SK-N-SH (cell line): ENCODE results near the gene EGFLAM. TPM values are rescaled to one million over a fixed set of nuclear protein-coding genes. Genes with fewer than 3 reads are reported as not detected.

Experiments
- CTCF ChIA-PET: fragments of 300-600, 350-600 bp; formaldehyde crosslinking; extraction: SDS; loops from one replicate; lab custom pipeline; 2021; lab: Yijun Ruan, JAX
- POLR2A ChIA-PET: fragments of 350-600 bp; sonication (Branson Sonifier 250); formaldehyde crosslinking; extraction: SDS; loops from one replicate; lab custom pipeline; 2020; ENCODE audit warnings: antibody characterized with exemption, inconsistent platforms; lab: Yijun Ruan, JAX
- DNase-seq: peaks from one replicate; pipeline ENCODE4 v3.0.0; 2012
- H2AFZ ChIP-seq: fragments of 200-600 bp; sonication (generic); 2 replicates; pipeline ENCODE4 v1.8.1; 2016; ENCODE audit warnings: antibody characterized with exemption, mild to moderate bottlenecking, low read depth
- H3F3A ChIP-seq: fragments of 200-600 bp; sonication (generic); replicated peaks from 2 replicates; pipeline ENCODE3; 2016; ENCODE audit warnings: antibody characterized with exemption, mild to moderate bottlenecking; ENCODE audit not compliant: insufficient read depth
- H3K27ac ChIP-seq, 2 experiments: fragments of 200-500 bp in 1 of 2; fragments of 200-600 bp in 1 of 2; sonication (Bioruptor generic) in 1 of 2; sonication (generic), shearing (Covaris generic) in 1 of 2; 2 replicates each; pipeline versions ENCODE4 v1.5.1 to v1.6.1; 2014 to 2016; ENCODE audit warnings: low read depth in 2 of 2, inconsistent platforms in 1 of 2, low read length in 1 of 2, mild to moderate bottlenecking in 1 of 2, mixed read lengths in 1 of 2
- H3K27me3 ChIP-seq: fragments of 200-600 bp; sonication (generic), shearing (Covaris generic); 2 replicates; pipeline ENCODE4 v1.6.1; 2016; ENCODE audit warnings: mixed run types; ENCODE audit not compliant: insufficient read depth
- H3K36me3 ChIP-seq, 2 experiments: fragments of 200-500 bp in 1 of 2; fragments of 200-600 bp in 1 of 2; sonication (Bioruptor generic) in 1 of 2; sonication (generic) in 1 of 2; replicated peaks in 1 of 2; 2 replicates each; pipeline versions ENCODE3 to v1.5.1; 2014 to 2016; ENCODE audit warnings: low read length in 1 of 2, mild to moderate bottlenecking in 1 of 2; ENCODE audit not compliant: insufficient read depth in 2 of 2, control insufficient read depth in 1 of 2
- H3K4me1 ChIP-seq, 2 experiments: fragments of 200-500 bp in 1 of 2; fragments of 200-600 bp in 1 of 2; sonication (Bioruptor generic) in 1 of 2; sonication (generic), shearing (Covaris generic) in 1 of 2; 2 replicates each; pipeline versions ENCODE4 v1.5.1 to v1.6.1; 2014 to 2016; ENCODE audit warnings: low read depth in 1 of 2, low read length in 1 of 2, mixed run types in 1 of 2; ENCODE audit not compliant: insufficient read depth in 2 of 2, control insufficient read depth in 1 of 2
- H3K4me2 ChIP-seq: fragments of 200-600 bp; sonication (generic), shearing (Covaris generic); 2 replicates; pipeline ENCODE4 v1.6.1; 2017; ENCODE audit warnings: mixed run types
- H3K4me3 ChIP-seq, 2 experiments: fragments of 200-500 bp in 1 of 2; fragments of 200-600 bp in 1 of 2; sonication (Bioruptor generic) in 1 of 2; sonication (generic), shearing (Covaris generic) in 1 of 2; 2 replicates each; pipeline versions ENCODE4 v1.5.1 to v1.8.1; 2014 to 2016; ENCODE audit warnings: low read depth in 2 of 2, inconsistent platforms in 1 of 2, low read length in 1 of 2, mild to moderate bottlenecking in 1 of 2, mixed read lengths in 1 of 2, moderate library complexity in 1 of 2
- H3K79me2 ChIP-seq: fragments of 200-600 bp; sonication (generic); 2 replicates; pipeline ENCODE4 v1.8.1; 2017; ENCODE audit warnings: mild to moderate bottlenecking; ENCODE audit not compliant: insufficient read depth
- H3K9ac ChIP-seq: fragments of 200-600 bp; sonication (generic); 2 replicates; pipeline ENCODE4 v1.6.1; 2017; ENCODE audit warnings: mixed run types
- H3K9me2 ChIP-seq: fragments of 200-600 bp; sonication (generic); 2 replicates; pipeline ENCODE4 v1.6.1; 2017; ENCODE audit warnings: mixed run types
- H3K9me3 ChIP-seq: fragments of 200-600 bp; sonication (generic); 2 replicates; pipeline ENCODE4 v1.6.1; 2017; ENCODE audit warnings: mixed run types, mild to moderate bottlenecking, moderate library complexity
- H4K20me1 ChIP-seq: fragments of 200-600 bp; sonication (generic); 2 replicates; pipeline ENCODE4 v1.6.1; 2017; ENCODE audit warnings: mild to moderate bottlenecking, mixed run types; ENCODE audit not compliant: insufficient read depth
- CHD2 ChIP-seq: fragments of 150-350 bp; IDR thresholded peaks from 2 replicates; pipeline ENCODE4 v1.6.1; 2018; ENCODE audit warnings: low read length; ENCODE audit not compliant: partially characterized antibody
- ELF1 ChIP-seq: IDR thresholded peaks from 2 replicates; pipeline ENCODE4 v1.4.0; 2012
- EP300 ChIP-seq, 2 experiments: IDR thresholded peaks; 2 replicates each; pipeline versions ENCODE4 v1.4.0 to v1.6.1; 2012; ENCODE audit warnings: borderline replicate concordance in 1 of 2, low read depth in 1 of 2, low read length in 1 of 2
- EZH2phosphoT487 ChIP-seq: fragments of 200-600 bp; sonication (generic); IDR thresholded peaks from 2 replicates; pipeline ENCODE4 v1.6.1; 2017; ENCODE audit warnings: low read depth, mixed run types, mild to moderate bottlenecking, antibody characterized with exemption, moderate library complexity, borderline replicate concordance
- FOSL2 ChIP-seq: IDR thresholded peaks from 2 replicates; pipeline ENCODE4 v1.4.0; 2012; ENCODE audit warnings: low read depth, mild to moderate bottlenecking, moderate library complexity, borderline replicate concordance
- FOXJ3 ChIP-seq: sonication (generic); formaldehyde crosslinking; IDR thresholded peaks from 2 replicates; pipeline ENCODE4 v1.5.1; 2020; ENCODE audit warnings: mild to moderate bottlenecking, missing genetic modification reagents
- FOXM1 ChIP-seq: IDR thresholded peaks from 2 replicates; pipeline ENCODE4 v1.4.0; 2012; ENCODE audit warnings: low read depth, mild to moderate bottlenecking
- MXI1 ChIP-seq: IDR thresholded peaks from 2 replicates; pipeline ENCODE4 v1.6.1; 2012; ENCODE audit warnings: mild to moderate bottlenecking, low read depth, low read length, improper control_type of control experiment
- RFX5 ChIP-seq: IDR thresholded peaks from 2 replicates; pipeline ENCODE4 v1.6.1; 2012; ENCODE audit warnings: mild to moderate bottlenecking, improper control_type of control experiment, low read length
- RXRA ChIP-seq: IDR thresholded peaks from 2 replicates; pipeline ENCODE4 v1.4.0; 2012; ENCODE audit warnings: low read depth, mild to moderate bottlenecking, borderline replicate concordance
- SIN3A ChIP-seq: IDR thresholded peaks from 2 replicates; pipeline ENCODE4 v1.6.1; 2012; ENCODE audit warnings: low read depth, mild to moderate bottlenecking, low read length, moderate library complexity, borderline replicate concordance
- TAF1 ChIP-seq: IDR thresholded peaks from 2 replicates; pipeline ENCODE4 v1.6.1; 2012; ENCODE audit warnings: low read depth, mild to moderate bottlenecking, low read length, moderate library complexity, borderline replicate concordance
- WGBS: methylation state at CpG from one replicate; pipeline ENCODE4 v1.1.6; 2017; ENCODE audit warnings: low lambda C conversion rate; 5-methylcytosine and 5-hydroxymethylcytosine counted together
- polyA plus RNA-seq, 3 experiments: library from polyadenylated mRNA; depleted of rRNA; stranded (reverse); fragments of >200 nt; gene quantifications; 2 replicates each; pipeline ENCODE4 v1.2.3, GENCODE V29; 2012
- TF ChIP-seq, protein P1 (sequence below): fragments of 150-350 bp; IDR thresholded peaks from 2 replicates; pipeline ENCODE4 v1.6.1; 2017; ENCODE audit warnings: antibody characterized with exemption, low read length, low read depth, borderline replicate concordance
- TF ChIP-seq, protein P2 (sequence below): IDR thresholded peaks from 2 replicates; pipeline ENCODE4 v1.6.1; 2012; ENCODE audit warnings: mild to moderate bottlenecking, low read depth, low read length, moderate library complexity
- TF ChIP-seq, protein P3 (sequence below): IDR thresholded peaks from 2 replicates; pipeline ENCODE4 v1.4.0; 2012; ENCODE audit warnings: low read depth, borderline replicate concordance
- TF ChIP-seq, protein P4 (sequence below): fragments of 200-600 bp; sonication (generic); IDR thresholded peaks from 2 replicates; pipeline ENCODE4 v1.6.1; 2017; ENCODE audit warnings: antibody characterized with exemption, mild to moderate bottlenecking, moderate library complexity
- TF ChIP-seq, protein P5 (sequence below): IDR thresholded peaks from 2 replicates; pipeline ENCODE4; 2012

The EGFLAM gene
- polyA plus RNA-seq, 1 of the 3 experiments (the other 2 are of a cell fraction): 0.05 TPM

DNA sequence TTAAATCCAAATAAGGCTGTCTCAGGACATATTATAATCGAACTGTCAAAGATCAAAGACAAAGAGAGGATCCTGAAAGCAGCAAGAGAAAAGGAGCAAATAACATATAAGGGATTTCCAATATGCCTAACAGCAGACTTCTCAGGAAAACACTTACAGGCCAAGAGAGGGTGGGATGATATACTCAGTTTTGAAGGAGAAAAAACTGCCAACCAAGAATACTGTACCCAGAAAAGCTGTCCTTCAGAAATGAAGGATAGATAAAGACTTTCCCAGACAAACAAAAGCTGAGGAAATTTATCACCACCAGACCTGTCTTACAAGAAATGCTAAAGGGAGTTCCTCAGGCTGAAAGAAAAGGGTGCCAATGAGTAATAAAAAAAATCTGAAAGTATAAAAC lies 16.0 kb downstream of the EGFLAM start:
- Histone ChIP-seq H3K9ac (no peak overlapping the region), H3K4me1 (no peaks in the 10 kb centered on the region), H3K4me2 (no peak overlapping the region), H3K27me3 (no peaks in the 10 kb centered on the region), H3K9me2 (no peaks in the 10 kb centered on the region)
- POLR2A ChIA-PET: no interaction called here
- no peak for TF ChIP-seq MXI1
- TF ChIP-seq SIN3A: no peak
- TF ChIP-seq, protein P1, sequence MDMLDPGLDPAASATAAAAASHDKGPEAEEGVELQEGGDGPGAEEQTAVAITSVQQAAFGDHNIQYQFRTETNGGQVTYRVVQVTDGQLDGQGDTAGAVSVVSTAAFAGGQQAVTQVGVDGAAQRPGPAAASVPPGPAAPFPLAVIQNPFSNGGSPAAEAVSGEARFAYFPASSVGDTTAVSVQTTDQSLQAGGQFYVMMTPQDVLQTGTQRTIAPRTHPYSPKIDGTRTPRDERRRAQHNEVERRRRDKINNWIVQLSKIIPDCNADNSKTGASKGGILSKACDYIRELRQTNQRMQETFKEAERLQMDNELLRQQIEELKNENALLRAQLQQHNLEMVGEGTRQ: no peak
- TF ChIP-seq, protein P2, sequence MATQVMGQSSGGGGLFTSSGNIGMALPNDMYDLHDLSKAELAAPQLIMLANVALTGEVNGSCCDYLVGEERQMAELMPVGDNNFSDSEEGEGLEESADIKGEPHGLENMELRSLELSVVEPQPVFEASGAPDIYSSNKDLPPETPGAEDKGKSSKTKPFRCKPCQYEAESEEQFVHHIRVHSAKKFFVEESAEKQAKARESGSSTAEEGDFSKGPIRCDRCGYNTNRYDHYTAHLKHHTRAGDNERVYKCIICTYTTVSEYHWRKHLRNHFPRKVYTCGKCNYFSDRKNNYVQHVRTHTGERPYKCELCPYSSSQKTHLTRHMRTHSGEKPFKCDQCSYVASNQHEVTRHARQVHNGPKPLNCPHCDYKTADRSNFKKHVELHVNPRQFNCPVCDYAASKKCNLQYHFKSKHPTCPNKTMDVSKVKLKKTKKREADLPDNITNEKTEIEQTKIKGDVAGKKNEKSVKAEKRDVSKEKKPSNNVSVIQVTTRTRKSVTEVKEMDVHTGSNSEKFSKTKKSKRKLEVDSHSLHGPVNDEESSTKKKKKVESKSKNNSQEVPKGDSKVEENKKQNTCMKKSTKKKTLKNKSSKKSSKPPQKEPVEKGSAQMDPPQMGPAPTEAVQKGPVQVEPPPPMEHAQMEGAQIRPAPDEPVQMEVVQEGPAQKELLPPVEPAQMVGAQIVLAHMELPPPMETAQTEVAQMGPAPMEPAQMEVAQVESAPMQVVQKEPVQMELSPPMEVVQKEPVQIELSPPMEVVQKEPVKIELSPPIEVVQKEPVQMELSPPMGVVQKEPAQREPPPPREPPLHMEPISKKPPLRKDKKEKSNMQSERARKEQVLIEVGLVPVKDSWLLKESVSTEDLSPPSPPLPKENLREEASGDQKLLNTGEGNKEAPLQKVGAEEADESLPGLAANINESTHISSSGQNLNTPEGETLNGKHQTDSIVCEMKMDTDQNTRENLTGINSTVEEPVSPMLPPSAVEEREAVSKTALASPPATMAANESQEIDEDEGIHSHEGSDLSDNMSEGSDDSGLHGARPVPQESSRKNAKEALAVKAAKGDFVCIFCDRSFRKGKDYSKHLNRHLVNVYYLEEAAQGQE: no peak
- no peak for TF ChIP-seq EP300 (IDR thresholded peaks at IDR 0.05; ENCODE audit: borderline replicate concordance in 1 of 2, low read depth in 1 of 2, low read length in 1 of 2)
- no peak for TF ChIP-seq FOSL2
- no peak for TF ChIP-seq EZH2phosphoT487
- TF ChIP-seq, all 33 proteins: peak for 0
- Histone ChIP-seq H3K9me3 (peaks cover 10% of the 10 kb centered on the region; the same call in 1 of the 2 replicates), H3K27ac (no peak overlapping the region), H3K4me3 (no peak overlapping the region), H3K36me3 (no peaks in the 10 kb centered on the region), H3K79me2 (no peaks in the 10 kb centered on the region), H4K20me1 (no peaks in the 10 kb centered on the region), H2AFZ (no peak overlapping the region), H3F3A (no peaks in the 10 kb centered on the region)
- DNase-seq: no peak
- CTCF ChIA-PET: interaction anchor here (0.7 kb wide), 1 partner anchor 9 kb away, joined by 4 read pairs; no protein-coding TSS in a partner anchor
- 0% methylated on average over 1 of the region's 1 CpG for WGBS

DNA sequence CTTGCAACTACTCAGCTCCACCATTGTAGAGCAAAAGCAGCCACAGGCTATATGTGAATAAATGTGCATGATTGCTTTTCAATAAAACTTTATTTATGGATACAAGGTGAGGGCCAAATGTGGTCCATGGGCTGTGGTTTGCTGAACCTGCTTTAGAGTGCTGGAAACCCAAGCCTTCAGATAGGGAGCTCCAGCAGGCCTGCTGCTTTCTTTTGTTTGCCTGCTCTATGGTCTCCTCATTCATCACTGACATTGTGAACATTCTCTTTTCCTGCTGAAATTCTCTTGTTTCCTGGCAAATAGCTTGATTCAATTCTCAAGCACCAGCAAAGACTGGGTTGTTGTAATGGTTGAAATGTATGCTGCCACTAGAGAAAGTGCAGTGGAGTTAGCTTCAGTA lies 26.0 kb downstream of the EGFLAM start:
- Histone ChIP-seq H4K20me1 (no peaks in the 10 kb centered on the region), H3F3A (no peaks in the 10 kb centered on the region), H3K27ac (no peak overlapping the region), H3K36me3 (peaks cover 0 to 3% of the 10 kb centered on the region in 2 experiments), H3K4me3 (no peak overlapping the region), H3K27me3 (no peaks in the 10 kb centered on the region), H3K4me2 (no peak overlapping the region), H3K9me3 (no peaks in the 10 kb centered on the region), H2AFZ (no peak overlapping the region), H3K4me1 (no peaks in the 10 kb centered on the region), H3K79me2 (no peaks in the 10 kb centered on the region), H3K9ac (no peak overlapping the region), H3K9me2 (no peaks in the 10 kb centered on the region)
- TF ChIP-seq, protein P3, sequence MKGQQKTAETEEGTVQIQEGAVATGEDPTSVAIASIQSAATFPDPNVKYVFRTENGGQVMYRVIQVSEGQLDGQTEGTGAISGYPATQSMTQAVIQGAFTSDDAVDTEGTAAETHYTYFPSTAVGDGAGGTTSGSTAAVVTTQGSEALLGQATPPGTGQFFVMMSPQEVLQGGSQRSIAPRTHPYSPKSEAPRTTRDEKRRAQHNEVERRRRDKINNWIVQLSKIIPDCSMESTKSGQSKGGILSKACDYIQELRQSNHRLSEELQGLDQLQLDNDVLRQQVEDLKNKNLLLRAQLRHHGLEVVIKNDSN: no peak
- TF ChIP-seq, protein P4, sequence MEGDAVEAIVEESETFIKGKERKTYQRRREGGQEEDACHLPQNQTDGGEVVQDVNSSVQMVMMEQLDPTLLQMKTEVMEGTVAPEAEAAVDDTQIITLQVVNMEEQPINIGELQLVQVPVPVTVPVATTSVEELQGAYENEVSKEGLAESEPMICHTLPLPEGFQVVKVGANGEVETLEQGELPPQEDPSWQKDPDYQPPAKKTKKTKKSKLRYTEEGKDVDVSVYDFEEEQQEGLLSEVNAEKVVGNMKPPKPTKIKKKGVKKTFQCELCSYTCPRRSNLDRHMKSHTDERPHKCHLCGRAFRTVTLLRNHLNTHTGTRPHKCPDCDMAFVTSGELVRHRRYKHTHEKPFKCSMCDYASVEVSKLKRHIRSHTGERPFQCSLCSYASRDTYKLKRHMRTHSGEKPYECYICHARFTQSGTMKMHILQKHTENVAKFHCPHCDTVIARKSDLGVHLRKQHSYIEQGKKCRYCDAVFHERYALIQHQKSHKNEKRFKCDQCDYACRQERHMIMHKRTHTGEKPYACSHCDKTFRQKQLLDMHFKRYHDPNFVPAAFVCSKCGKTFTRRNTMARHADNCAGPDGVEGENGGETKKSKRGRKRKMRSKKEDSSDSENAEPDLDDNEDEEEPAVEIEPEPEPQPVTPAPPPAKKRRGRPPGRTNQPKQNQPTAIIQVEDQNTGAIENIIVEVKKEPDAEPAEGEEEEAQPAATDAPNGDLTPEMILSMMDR: no peak
- TF ChIP-seq FOXJ3: no peak
- no peak for TF ChIP-seq EP300 (IDR thresholded peaks at IDR 0.05; ENCODE audit: borderline replicate concordance in 1 of 2, low read depth in 1 of 2, low read length in 1 of 2)
- TF ChIP-seq ELF1: no peak
- no peak for TF ChIP-seq TAF1
- TF ChIP-seq RFX5: no peak
- TF ChIP-seq RXRA: no peak
- no peak for TF ChIP-seq FOXM1
- TF ChIP-seq, protein P5, sequence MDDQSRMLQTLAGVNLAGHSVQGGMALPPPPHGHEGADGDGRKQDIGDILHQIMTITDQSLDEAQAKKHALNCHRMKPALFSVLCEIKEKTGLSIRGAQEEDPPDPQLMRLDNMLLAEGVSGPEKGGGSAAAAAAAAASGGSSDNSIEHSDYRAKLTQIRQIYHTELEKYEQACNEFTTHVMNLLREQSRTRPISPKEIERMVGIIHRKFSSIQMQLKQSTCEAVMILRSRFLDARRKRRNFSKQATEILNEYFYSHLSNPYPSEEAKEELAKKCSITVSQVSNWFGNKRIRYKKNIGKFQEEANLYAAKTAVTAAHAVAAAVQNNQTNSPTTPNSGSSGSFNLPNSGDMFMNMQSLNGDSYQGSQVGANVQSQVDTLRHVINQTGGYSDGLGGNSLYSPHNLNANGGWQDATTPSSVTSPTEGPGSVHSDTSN: no peak
- TF ChIP-seq CHD2: no peak
- POLR2A ChIA-PET: no interaction called here
- no peak for DNase-seq
- CTCF ChIA-PET: interaction anchor here (1.5 kb wide), 1 partner anchor 19 kb away, joined by 14 read pairs; no protein-coding TSS in a partner anchor
